T follicular helper cell (primary cell): Measurements from ENCODE around the gene PCED1A.

Experiments used
- DNase-seq: peaks from one replicate; pipeline ENCODE4 v3.0.0-alpha.2; 2020; ENCODE audit warnings: low read depth

The PCED1A gene

DNA sequence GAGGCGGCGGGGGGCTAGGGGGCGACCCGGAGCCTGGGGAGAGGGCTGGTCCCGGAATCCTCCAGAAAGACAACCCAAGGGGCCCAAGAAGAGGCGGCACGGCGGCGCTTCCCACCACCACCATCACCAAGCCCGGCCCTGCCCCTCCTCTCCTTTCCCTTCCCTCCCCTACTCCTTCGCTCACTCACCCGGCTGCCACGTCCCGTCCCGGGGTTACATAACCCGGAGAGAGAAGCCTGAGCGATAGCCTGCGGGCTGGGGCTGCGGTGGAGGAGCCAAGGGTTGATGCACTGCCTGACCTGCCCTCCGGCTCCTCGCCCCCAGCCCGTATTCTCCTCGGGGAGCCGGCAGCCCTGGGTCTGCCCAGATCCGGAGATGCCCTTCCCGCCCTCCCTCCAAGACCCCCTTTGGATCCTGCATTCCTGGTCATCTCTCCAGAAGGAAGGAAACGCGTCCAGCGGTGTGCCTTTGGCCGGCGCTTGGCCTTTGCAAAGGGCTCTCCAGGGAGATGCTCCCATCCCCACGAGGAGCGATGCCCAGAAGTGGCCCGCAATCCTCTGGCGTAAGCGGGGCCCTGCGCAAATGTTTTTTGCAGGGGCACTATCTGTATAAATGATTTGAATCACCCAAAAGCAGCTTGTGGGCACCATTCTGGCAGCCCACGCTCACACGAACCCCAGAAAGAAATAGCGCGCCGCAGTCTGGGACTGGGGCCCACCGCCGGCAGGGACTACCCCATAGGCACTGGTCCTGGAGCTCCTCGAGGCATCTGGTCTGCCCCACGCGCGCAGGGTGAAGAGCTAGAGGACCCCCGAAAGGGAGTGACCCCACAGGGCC lies 35.4 kb downstream of the PCED1A start:
- DNase-seq, result no peak

GRCh38 chr20:2804041-2804828 lies 36.2 kb downstream of the PCED1A start:
- DNase-seq, result no peak

DNA sequence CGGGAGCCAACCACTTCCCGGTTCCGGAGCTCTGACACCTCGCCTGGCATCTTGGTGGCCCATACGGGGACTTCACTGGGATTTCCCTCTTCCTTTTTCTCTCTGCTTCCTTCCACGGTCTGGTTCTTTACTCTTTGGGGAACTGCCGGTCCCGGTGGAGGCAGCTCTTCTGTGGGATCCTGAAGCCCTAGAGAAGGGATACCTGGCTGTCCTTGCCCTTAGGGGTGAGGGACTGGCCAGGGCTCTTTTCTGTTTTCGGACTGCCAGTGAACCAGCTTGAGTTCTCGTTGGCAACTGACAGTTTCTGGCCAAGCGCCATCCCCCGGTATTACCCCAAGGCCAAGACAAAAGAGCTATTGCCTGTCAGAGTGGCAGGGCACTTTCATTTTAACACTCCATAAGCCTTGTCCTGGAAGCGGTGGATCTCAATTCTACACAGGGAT lies 39.1 kb downstream of the PCED1A start:
- DNase-seq, result no peak

DNA sequence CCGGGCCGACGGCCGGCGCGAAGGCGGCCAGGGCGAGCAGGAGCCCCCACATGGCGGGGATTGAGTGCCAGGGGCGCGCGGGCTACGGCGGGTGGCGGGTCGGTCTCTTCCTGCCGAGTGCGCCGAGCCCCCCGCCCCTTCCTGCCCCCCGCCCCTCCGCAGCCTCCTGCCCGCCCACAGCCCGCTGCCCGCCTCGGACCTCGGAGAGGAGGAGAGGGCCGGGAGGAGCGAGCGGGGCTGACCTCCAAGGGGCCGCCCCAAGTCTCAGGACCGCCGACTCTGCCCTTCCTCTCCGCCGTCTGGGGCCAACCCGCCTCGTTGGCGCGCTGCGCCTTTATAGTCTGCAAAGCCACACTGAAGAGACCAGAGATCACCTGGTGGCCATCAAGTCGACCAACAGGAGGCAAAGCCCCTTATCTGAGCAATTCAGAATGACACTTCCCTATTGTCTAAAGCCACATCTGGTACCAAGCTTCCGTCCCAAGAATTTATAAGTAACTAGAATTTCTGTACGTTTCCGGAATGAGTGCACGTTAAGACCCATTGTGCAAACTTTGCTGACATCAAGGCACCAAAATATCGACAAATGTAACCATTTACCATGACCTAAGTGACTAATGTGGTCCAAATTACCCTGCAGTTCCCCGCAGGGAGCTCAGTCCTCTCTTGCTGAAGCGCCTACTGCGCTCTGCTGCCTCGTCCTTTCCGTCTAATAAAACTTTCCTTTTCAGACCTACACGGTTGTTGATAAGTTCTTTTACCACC lies 39.8 kb downstream of the PCED1A start, which contains the start of gene CPXM1:
Gene CPXM1 (minus strand): TSS at position 107 of the 765 bp plus-strand sequence. CDS start 55 bp downstream, at position 52.
- no peak for DNase-seq

GRCh38 chr20:2799688-2800520 lies 40.6 kb downstream of the PCED1A start:
- no peak for DNase-seq

- DNase-seq, result no peak
Measured at GRCh38 chr20:2799271-2799670, 41.2 kb downstream of the PCED1A start.

DNA sequence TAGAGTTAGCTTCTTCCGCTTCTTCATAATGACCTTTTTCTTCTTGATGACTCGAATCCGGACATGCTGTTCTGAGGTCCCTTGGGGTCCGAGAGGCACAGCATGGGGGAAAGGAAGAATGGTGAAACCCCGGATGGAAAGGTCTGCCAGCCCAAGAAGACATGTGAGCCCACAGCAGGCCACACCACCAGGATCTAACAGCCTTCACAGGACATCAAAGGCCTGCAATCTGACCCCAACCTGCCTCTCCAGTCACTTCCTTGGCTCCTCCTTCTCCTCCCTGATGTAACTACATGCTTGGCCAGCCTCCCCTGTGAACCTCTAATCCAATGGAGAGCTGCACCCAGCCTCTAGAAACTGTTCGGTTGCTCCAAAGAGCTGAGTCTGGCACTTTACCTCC lies 41.6 kb downstream of the PCED1A start:
- DNase-seq, result no peak

DNA sequence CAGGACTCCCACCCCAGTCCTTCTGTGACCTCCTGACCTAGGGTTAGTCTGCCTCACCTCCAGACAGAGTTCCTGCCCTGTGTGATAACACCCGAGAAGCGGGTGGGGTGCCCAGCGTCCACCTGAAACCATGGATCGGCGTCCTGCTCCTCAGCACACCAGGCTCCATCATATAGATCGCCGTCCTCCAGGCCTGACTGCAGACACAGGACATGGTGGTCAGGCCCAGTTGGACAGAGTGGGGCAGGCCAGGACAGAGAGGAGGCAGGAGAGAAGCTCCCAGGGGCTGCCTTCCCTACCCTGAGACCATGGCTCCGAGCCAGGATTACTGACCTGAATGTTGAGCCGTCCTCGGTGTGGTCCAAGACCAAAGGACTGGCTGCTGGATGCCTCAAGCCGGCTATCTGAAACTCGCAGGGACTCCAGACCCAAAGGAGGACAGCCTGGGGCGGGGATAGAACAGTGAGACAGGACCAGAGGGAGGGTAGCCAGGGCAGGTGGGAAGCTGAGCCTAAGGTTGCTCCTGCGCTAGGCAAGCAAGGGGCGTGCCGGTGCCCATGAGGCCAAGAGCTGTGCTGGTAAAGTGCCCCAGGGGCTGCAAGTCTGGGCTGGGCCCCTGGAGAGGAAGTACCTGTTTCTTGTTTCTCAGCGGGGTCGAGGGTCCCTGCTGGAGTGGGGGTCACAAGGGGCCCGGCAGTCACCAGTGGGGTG lies 42.2 kb downstream of the PCED1A start:
- no peak for DNase-seq

DNA sequence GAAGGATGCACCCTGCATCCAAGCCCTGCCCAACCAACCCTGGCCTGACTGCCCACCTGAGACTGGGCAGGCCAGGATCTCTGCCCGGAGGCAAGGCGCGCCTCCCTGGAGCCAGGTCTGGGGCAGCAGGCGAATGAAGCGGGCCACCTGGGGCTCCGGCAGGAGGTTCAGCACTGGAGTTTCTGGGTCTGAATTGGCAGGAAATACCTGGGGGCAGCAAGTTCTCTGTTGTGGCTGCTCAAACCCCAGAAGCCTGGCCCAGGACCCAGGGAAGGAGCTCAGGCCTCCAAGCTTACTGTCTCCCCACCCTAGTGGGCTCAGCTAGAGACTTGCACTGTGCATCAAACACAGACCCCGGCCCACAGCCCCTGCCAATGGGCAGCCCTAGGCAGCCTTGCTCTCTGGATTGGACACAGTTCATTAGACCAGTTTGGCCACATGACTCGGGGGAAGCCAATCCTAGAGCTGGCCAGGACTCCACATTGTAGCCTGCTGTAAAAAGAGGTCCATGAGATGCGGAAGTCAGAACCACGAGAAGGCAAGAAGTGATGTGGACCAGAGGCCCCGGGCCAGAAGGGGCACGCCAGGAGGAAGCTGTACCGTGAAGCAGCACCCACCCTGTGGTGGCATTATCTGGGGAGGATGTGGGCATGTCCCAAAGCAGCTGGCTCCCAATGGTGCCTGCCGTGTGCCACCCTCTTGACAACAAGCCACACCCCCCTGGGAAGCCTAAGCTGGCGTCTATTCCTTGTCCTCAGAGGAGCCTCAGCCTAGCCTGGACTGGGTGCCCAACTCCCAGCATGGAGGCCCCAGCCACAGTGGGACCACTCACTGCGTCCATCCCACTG lies 43.1 kb downstream of the PCED1A start:
- DNase-seq, result no peak

DNA sequence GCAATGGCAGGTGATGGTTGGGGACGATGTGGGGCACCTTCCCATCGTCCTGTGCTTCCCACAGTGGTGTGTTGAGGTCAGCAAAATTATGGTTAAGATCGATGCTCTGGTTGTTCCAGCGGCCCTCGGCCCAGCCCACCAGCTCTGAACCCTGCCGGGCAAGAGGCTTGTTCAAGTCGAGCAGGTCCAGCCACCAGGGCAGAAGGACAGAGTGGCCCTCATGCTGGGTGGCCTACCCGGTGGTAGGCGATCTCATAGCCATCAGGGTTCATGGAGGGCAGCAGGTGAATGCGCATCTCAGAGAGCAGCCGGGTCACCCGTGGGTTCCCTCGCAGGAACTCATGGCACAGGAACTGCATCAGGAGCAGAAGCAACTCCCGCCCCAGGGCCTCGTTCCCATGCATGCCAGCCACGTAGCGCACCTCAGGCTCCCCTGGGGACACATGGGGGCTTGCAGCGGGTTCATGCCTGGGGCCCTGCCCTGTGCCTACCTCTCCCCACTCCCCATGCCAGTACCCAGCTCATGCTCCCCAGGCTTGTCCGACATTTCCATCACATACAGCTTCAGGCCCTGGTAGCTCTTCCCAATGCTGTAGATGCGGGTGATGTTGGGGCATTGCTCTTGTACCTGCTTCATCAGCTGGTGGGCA lies 44.3 kb downstream of the PCED1A start:
- no peak for DNase-seq

GRCh38 chr20:2795451-2795850 lies 45.0 kb downstream of the PCED1A start:
- no peak for DNase-seq

DNA sequence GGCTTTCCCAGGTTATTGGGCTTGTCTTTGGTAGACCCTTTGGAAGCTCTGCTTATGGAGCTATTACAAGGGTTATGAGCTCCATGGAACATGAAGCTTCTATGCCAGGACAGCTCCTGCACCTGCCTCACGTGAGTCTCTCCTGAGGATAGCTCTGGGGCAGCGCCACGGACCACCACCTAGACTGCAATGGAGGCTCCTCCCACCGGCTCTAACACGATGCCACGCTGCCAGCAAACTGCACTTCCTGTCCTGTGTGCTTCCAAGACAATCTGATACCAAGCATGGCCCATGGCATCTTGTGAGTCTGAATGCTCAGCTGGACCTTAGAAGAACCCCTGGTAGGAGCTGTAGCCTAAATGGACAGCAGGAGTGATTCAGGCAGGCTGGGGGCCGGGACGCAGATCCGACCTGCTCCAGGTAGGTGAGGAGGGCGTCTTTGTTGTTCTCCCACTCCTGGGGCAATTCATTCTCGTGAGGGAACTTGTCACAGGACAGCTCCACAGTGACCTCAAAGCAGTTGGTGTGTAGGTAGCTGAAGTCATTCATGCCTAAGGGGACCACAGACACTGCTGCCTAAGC lies 45.5 kb downstream of the PCED1A start:
- DNase-seq, result no peak

DNA sequence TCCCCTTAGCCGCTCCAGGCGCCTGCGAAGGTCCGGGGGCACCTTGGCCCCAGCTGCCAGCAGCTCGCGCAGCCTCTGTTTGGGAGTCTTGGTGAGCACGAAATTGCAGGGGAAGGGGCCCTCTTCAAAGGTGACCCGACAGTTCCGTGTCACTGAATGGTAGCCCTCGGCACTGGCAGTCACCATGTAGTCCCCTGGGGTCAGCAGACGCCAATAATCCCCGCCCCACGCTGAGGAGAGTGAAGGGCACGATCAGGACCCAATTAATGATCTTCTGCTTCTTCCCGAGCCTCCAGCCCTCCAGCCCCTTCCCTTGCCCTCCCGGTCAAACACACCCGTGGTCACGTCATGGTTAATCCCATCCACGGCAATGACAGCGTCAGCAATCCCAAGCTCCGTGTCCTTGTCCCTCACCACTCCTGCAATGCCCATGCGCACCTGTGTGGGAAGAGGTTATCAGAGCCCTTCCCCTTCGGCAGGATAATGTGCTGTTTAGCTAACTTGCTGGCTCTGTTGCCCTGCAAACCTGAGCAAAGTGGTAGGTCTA lies 46.2 kb downstream of the PCED1A start:
- DNase-seq, result no peak

- no peak for DNase-seq
Measured at GRCh38 chr20:2793471-2793870, 47.0 kb downstream of the PCED1A start.
